IPS-NIHi11 (cell line): ENCODE measurements around the gene TMEM97.
A peak's percentile ranks its signal among the peaks of the same experiment; 100 is the strongest.

Source experiments
- DNase-seq: peaks from one replicate; pipeline ENCODE4 v3.0.0; 2012; ENCODE audit warnings: mixed read lengths, low spot score

Gene TMEM97

GRCh38 chr17:28365487-28365886 is 46.5 kb downstream of the TMEM97 start:
- DNase-seq = no peak

DNA sequence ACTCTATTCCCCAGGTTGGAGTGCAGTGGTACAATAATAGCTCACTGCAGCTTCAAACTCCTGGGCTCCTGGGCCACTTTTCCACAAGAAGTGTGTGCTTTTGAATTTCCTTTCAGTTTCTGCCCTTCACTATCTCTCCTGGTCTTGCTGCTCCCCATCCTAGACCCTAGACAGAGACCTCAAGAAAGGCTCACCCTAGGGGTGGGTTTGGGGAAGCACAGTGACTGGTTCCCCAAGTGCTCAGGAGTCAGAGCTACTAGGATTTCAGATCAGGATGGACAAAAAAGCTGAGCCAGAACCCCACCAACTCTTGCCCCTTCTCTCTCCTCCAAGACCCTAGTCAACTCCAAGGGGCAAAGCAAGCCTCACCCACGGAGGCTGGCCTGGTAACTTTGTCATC is 47.6 kb downstream of the TMEM97 start:
- no peak for DNase-seq

GRCh38 chr17:28367641-28368305 is 48.8 kb downstream of the TMEM97 start:
- DNase-seq = no peak

- DNase-seq = no peak
Observed at GRCh38 chr17:28368306-28368831, 49.4 kb downstream of the TMEM97 start.

GRCh38 chr17:28368915-28369683 is 50.1 kb downstream of the TMEM97 start:
- no peak for DNase-seq

DNA sequence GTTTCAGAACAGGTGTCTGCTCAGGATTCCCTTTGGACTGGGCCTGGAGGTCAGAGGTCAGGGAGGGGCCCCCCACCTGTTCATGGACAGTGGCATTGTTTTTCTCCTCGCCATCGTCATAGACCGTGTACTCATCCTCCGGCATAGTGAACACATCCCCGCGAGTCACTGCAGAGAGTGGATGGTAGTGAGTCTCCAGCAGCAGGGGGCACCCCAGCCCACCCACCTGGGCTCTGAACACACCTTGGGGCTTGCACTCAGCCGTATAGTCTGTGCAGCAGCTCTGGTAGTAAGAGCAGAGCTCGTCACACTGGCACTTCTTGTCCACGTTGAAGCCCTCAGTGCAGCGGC is 50.7 kb downstream of the TMEM97 start:
- DNase-seq = no peak

GRCh38 chr17:28370035-28370743 is 51.2 kb downstream of the TMEM97 start, which contains the start of gene VTN:
TSS of gene VTN (minus strand) at chr17:28370307. CDS start at chr17:28370203, 104 bp downstream.
- DNase-seq = peak; percentile 64

GRCh38 chr17:28370744-28371103 is 51.7 kb downstream of the TMEM97 start:
- DNase-seq = no peak

DNA sequence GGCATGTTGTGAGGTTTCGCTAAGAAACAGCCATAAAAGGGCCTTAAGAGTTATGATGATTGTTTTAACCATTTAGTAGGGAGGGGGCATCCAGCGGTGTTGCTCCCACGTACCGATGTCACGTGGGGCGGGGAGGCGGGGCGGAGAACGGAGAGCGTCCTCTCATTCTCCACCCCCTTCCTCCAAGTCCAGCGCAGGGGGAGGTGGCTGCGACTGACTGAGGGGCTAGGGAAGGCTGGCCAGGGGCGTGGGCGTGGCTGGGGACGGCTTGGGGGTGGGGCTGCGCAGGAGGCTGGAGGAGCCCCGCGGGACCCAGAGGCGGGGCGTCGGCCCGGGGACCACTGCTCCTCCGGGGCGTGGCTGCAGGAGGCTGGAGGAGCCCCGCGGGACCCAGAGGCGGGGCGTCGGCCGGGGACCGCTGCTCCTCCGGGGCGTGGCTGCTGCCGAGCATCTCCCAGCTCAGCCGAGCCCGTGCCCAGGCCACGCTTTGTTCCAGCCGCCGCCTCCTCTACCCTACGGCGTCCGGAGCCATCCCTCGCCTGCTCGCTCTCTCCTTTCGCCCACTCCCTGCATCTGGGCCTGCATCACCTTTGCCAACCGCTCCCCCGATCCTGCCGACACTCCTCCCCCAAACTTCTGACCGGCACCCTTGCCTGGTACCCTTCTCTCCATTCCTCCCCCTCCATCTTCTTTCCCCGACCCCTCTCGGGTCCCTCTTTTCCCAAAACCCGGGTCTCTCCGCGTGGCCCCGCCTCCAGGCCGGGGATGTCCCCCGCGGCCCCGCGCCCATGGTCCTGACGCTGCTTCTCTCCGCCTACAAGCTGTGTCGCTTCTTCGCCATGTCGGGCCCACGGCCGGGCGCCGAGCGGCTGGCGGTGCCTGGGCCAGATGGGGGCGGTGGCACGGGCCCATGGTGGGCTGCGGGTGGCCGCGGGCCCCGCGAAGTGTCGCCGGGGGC is 52.5 kb downstream of the TMEM97 start, which contains the start of gene SARM1:
Gene SARM1 (plus strand): TSS at position 450 of the 958 bp plus-strand sequence. CDS start 339 bp downstream, at position 789.
- peak; percentile 95 for DNase-seq

GRCh38 chr17:28372203-28372944 is 53.4 kb downstream of the TMEM97 start:
- DNase-seq = peak; percentile 48

DNA sequence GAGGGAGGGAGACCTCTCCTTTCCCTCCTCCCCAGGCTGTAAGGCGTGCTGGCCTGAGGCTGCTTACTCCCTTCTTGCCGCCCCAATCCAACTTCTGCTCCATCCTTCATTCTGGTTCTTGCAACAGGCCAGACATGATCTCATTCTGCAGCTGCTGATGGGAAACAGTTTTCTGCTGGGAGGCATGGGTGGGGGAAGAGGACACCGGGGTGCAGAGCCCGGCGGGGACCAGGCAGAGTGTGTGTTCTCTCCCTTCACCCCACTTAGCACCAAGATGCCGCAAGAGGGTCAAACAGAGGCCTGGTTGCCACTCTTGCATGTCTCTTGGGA is 53.9 kb downstream of the TMEM97 start:
- no peak for DNase-seq
